RPMI8226 (cell line): Measurements from ENCODE around the gene MRPL57.
"Not testable (repeated sequence)": the region's sequence is repeated elsewhere in the genome, so short reads cannot be mapped to it uniquely, and the experiment has no call there.

Source experiments
- DNase-seq: peaks from one replicate; pipeline ENCODE4 v3.0.0-alpha.2; 2015

The MRPL57 gene

DNA sequence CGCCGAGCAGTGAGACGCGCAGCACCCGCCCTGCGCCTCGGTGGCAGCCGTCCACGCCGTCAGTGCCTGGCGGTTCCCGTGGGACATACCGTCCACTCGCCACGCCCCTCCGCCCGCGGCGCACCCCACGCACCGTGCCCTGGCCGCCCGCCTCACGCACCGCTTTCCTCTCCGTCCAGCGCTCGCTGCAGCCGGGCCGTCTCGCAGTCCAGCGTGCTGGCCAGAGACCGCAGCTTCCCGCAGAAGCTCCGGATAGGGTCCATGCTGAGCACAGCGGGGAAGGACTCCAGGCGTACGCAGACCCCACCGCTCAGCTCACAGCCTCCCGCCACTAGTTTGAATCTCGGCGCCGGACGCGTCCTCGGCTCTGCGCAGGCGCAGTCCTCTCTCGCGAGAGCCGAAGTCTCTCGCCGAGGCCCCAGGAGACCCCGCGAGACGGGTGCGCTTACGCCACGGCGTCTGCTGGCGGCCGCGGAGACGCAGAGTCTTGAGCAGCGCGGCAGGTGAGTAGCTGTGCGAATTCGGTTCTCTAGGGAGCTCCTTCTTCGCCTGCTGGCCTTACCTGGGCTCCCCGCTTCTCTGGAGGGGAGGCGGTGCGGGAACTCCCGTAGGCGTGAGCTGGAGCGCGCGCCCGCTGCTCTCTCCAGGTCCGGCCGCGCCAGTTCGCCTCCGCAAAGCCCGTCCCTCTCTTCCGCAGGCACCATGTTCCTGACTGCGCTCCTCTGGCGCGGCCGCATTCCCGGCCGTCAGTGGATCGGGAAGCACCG, at the start of gene MRPL57, which contains the start of gene SKA3:
Gene MRPL57, plus strand, starts transcription at position 444 of the 767 bp plus-strand sequence. Its CDS starts 259 bp downstream, at position 703.
Gene SKA3, minus strand, starts transcription at position 338 of the 767 bp plus-strand sequence. Its CDS starts 75 bp downstream, at position 263.
- peak; percentile 95 for DNase-seq

DNA sequence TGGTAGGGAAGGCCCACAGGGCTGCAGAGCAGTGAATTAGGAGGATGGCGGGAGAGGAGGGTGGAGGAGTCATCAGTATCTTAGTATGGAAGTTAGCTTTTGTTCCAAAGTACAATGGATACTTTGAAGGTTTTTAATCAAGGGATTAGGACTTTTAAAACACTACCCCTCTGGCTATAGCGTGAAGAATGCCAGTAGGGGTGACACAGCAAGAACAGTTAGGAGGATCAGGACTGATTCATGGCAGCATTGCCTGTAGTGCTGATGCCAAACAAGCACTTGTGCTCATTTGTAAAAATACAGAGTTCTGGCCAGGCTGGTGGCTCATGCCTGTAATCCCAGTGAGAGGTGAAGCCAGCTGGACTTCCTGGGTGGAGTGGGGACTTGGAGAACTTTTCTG, 46.3 kb upstream of the MRPL57 start:
- DNase-seq: no peak

DNA sequence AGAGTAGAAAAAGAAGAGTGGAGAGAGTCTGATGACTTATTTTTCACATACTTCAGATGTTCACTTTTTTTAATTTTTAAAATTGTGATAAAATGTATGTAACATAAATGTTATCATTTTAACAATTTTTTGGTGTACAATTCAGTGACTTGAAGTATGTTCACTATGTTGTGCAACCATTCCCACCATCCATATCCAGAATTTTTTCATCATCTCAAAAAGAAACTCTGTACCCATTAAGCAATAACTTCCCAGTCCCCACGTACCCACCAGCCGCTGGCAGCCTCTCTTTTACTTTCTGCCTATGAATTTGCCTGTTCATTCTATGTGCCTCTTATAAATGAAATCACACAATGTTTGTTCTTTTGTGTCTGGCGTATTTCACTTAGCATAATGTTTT, 43.4 kb upstream of the MRPL57 start:
- no peak for DNase-seq

DNA sequence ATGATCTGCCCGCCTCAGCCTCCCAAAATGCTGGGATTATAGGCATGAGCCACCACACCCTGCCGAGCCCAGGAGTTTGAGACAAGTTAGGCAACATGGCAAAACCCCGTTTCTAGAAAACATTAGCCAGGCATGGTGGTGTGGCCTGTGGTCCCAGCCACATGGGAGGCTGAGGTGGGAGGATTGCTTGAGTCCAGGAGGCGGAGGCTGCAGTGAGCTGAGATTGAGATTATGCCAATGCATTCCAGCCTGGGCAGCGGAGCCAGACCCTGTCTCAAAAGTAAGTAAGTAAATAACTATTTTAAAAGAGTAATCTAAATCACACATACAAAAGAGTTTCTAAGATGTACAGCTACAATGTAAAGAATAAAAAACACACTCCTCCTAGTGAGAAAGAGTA, 42.0 kb upstream of the MRPL57 start:
- DNase-seq: no peak

DNA sequence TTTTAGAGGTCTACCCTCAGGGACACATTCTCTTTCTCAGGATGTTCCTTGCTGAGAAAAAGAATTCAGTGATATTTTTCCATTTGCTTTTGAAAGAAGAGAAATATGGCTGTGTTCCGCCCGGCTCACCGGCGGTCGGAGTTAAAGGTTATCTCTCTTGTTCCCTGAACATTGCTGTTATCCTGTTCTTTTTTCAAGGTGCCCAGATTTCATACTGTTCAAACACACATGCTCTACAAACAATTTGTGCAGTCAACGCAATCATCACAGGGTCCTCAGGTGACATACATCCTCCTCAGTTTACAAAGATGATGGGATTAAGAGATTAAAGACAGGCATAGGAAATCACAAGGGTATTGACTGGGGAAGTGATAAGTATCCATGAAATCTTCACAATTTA, 40.6 kb upstream of the MRPL57 start:
- not testable (repeated sequence) for DNase-seq

DNA sequence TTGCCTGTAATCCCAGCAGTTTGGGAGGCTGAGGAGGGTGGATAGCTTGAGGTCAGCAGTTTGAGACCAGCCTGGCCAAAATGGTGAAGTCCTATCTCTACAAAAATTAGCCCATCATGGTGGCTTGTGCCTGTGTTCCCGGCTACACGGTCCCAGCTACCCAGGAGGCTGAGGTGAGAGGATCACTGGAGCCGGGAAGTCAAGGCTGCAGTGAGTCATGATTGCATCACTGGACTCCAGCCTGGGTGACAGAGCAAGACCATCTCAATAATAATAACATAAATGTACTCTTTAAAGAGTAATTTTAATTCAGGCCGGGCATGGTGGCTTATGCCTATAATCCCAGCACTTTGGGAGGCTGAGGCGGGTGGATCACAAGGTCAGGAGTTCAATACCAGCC, 38.8 kb upstream of the MRPL57 start:
- no peak for DNase-seq

DNA sequence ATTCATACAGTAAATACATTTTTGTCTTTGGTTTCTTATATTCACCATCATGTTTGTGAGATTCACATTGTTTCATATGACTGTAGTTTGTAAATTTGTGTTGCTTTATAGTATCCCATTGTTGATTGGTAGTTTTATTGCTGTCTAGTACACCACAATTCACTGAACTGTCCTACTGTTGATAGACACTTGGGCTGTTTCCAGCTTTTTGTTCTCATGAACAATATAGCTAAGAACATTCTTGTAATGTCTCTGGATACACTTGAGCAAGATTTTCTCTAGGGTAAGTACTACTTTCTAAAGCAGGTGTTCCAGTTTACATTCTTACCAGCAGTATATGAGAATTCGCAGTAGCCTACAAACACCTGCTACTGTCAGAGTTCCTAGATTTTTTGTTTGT, 37.9 kb upstream of the MRPL57 start:
- no peak for DNase-seq

DNA sequence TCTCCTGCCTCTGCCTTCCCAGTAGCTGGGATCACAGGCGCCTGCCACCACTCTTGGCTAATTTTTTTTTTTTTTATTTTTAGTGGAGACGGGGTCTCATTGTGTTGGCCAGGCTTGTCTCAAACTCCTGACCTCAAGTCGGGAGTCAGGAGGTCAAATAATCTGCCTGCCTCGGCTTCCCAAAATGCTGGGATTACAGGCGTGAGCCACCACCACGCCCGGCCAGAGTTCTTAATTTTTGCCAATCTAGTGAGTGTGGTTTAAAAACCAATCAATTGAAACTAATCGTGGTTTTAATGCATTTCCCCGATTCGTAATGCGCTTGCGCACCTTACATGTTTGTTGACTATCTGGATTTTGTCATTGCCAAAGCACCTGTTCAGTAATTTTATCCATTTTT, 37.1 kb upstream of the MRPL57 start:
- DNase-seq: no peak

DNA sequence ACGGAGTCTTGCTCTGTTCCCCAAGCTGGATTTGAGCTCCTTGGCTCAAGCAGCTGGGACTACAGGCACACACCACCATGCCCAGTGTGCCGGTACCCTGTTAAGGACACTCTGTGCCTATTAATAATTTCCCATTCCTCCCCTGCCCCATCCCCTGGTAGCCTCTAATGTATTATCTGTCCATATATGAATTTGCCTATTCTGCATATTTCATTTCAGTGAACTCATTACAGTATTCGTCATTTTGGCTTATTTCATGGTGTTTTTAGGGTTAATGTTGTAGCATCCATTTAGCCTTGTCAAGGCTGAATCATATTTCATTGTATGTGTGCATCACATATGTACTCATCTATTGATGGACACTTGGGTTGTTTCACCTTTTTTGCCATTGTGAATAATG, 33.7 kb upstream of the MRPL57 start:
- DNase-seq: no peak

DNA sequence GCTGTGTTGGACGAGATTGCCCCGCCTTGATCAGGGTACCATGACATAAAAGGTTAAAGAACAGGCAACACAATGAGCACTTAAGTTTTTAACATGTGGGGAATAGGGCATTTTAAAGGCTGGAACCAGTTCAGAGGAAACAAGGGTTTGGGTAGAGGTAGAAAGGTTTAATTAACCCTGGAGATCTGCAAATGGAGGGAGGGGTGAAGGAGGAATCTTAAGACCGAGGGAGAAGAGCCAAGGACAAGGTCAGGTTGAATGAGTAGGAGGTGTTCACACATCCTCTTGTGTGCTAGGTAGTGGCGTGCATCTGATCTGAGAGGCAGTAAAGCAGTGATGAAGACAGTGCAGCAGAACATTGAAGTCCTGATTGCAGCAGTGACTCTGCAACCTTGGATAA, 28.6 kb upstream of the MRPL57 start:
- no peak for DNase-seq

DNA sequence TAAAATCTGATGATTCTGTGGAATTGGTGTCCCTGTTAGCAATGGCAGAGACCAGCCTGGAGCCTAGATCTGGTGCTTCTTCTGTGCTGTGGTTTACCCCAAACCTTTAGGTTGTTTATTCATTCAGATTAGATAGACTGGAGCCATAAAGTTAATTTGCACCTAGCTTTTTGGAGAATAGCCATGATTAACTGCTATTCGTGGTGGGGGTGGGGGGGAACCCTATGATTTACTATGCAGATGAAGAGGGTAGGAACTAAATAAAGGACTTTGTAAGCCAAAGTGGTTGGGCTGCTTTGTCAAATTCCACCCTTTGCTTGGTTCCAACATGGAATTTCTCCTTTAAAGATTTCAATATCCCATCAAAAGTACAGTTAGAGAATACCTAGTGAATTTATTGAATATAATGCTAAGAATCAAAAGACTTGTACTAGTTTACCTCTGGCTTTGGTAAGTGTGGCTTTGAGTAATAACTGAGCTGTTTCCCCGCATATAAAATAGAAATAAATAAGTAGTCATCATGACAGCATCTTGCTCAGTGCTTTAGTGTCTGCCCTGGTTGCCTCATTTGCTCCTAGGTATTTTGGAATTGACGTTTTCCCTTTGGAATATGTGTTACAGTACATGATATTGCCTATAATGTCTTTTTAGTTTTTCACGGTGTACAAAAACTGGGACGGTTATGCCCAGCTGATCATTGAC, 27.8 kb upstream of the MRPL57 start:
- no peak for DNase-seq

DNA sequence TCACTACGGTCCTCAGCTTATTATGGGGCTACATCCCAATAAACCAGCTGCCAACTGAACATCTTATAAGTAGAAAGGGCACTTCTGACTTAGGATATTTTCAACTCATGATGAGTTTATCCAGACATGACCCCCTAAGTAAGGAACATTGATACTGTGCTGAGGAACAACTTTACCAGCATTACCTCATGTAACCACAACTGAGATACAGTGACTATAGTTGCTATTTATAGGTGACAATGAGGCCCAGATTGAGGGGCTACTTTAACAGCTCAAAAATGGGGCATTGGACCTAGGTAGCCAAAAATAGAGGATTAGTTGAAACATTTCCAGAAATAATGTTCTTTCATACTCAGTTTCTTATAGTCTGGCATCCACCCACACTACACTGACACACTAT, 26.9 kb upstream of the MRPL57 start:
- DNase-seq: no peak

DNA sequence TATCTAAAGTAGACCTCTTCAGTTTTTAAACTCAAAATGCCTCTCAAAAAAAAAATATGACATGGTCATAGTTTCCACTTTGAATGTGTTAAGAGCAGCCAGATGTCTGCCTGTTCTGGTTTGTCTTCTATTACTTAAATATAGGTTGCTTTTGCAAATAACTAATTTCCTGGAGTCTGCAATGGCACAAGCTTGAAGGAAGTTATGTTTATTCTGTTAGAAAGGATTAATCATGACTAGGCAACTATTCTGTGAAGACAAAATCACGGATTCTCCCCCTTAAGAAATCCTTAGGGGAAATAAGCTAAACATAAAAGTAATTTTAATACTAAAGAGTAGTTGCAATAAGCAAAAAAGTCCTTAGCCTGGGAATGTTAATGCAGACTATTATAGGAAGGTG, 26.4 kb upstream of the MRPL57 start:
- DNase-seq: no peak

DNA sequence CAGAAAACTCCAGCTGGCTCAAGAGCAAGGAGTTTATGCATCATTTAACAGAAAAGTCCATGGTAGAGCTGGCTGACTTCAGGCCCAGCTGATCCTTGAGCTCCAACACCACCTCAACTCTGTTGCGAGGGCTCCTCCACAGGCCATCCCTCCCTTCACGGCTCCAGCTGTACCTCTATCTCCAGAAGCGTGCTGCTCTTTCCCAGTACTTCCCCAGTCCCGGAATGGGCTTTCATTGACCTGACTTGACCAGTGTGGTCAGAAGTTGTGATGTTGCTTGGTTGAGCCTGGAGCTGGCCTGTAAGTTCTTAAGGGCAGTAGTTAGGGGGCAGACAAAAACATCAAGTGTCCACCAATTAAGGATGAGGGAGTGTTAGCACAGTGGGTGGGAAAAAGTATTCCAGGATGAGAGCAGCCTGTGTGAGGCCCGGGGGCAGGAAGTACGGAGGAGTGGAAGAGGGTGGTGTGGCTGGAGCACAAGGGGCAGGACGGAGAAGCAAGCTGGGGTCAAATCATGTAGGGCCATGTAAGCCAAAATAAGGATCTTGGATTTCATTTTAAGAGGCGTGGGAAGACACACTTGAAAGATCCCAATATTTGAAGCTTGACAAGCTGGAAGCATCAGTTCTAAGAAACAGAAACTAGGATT, 24.1 kb upstream of the MRPL57 start:
- no peak for DNase-seq

DNA sequence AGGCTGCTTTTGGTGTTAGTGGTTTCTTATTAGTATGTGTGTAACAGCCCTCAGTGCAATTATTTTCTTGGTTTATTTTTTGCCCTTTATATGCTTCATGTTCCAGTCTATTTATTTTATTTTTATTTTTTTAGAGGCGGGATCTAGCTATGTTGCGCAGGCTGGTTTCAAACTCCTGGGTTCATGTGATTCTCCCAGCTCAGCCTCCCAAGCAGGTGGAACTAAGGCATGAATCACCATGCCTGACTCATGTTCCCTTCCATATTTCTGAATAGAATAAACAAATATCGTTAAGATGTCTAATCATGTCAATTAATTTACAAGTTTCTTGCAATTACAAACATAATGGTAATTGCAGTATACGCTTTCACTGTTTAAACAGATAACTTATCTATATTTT, 11.8 kb upstream of the MRPL57 start:
- no peak for DNase-seq

DNA sequence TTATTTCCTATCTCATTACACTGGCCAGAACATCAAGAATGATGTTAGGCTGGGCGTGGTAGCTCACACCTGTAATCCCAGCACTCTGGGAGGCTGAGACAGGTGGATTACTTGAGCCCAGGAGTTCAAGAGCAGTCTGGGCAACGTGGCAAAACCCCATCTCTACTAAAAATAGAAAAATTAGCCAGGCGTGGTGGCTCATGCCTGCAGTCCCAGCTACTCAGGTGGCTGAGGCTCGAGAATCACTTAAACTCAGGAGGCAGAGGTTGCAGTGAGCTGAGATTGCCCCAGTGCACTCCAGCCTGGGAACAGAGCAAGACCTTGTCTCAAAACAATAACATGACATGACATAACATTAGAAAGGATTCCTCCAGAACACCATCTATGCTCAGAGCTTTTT, 10.9 kb upstream of the MRPL57 start:
- not testable (repeated sequence) for DNase-seq

DNA sequence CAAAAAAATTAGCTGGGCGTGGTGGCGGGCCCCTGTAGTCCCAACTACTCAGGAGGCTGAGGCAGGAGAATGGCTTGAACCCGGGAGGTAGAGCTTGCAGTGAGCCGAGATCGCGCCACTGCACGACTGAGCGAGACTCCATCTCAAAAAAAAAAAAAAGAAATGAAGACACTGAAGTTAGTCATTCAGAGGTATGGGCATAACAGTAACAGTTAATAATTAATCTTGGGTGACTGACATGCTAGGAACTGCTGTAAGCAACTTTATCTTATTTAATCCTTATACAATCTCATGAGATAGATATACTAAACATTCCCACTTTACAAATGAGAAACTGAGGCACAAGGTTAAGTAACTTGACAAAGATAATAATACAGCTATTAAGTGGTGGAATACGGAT, 5.0 kb upstream of the MRPL57 start:
- DNase-seq: no peak

DNA sequence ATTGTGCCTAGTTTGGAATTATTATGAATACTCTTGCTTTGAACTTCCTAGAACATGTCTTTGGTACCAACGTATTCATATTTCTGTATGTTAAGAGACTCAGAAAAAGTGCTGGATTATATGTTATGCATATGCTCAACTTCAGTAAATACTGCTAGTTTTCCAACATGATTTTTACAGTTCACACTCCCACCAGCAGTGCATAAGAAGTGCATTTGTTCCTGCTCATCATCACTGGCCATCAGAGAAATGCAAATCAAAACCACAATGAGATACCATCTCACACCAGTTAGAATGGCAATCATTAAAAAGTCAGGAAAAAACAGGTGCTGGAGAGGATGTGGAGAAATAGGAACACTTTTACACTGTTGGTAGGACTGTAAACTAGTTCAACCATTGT, 2.7 kb upstream of the MRPL57 start:
- not testable (repeated sequence) for DNase-seq

DNA sequence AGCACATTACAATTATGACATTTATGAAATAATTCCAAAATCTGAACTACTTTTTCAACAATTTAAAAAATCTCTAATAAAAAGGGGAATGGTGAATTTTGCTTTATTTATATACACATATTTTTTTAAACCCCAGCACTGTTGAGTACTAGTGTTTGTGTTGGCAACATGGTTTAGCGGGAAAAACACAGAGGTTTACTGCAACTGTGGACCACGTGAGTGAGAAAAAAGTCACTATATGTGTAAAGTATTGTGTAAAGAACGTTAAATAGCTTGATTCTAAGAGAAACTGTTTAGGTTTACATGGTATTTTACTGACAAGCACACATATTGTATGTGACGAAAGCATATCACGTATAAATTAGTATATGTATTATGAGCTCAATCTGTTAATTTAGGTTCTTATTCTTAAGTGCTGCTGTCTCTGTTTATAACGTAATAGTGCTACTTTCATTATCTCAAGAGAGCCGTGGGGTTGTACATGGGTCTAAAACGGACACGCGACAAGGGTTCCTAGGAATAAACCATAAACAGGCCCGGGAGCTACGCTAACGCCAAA, 723 bp upstream of the MRPL57 start:
- DNase-seq: no peak

DNA sequence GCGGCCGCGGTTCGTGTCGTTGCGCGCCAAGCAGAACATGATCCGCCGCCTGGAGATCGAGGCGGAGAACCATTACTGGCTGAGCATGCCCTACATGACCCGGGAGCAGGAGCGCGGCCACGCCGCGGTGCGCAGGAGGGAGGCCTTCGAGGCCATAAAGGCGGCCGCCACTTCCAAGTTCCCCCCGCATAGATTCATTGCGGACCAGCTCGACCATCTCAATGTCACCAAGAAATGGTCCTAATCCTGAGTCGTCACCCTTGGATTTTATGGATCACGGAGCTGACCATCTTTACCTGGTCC, 475 bp downstream of the MRPL57 start:
- peak; percentile 43 for DNase-seq

DNA sequence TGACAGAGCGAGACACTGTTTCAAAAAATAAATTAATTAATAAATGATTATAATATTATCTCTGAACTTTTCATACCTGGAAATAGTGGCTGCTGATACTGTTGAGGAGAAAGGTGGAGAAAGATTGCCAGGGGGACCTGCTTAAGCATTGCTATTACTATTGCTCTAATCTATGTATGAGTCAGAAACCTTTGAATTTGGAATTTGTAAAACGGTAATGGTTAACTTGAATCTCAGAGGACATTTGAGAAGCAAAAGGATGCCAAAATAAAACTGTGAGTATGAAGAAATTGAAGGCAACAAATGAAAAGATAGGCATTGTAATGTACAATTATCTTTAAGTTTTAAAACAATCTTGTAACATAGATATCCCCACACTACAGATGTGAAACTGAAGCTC, 5.2 kb downstream of the MRPL57 start:
- DNase-seq: no peak

DNA sequence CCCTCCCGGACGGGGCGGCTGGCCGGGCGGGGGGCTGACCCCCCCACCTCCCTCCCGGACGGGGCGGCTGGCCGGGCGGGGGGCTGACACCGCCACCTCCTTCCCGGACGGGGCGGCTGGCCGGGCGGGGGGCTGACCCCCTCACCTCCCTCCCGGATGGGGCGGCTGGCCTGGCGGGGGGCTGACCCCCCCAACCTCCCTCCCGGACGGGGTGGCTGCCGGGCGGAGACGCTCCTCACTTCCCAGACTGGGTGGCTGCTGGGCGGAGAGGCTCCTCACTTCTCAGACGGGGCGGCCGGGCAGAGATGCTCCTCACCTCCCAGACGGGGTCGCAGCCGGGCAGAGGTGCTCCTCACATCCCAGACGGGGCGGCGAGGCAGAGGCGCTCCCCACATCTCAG, 10.0 kb downstream of the MRPL57 start:
- DNase-seq: not testable (repeated sequence)

DNA sequence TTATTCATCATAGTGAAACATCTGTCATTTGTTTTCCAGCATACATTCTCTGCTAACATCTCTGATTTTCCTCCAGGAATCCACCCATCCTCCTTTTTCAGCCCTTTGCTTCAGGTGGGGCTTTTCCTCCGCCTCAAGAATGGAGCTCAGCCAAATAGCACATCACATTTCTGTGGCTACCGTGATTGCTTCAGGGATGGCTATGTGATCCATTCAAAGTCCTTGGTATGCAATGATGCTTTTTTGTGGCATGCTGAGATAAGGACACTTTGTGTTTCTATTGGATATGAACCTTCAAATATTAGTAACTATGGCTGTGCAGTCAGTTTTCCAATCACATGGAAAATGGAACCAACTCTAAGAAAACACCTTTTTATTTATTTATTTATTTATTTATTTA, 18.3 kb downstream of the MRPL57 start:
- not testable (repeated sequence) for DNase-seq
